Measurements from ENCODE around the gene SLC38A11. TPM values are rescaled to one million over a fixed set of nuclear protein-coding genes. Genes with fewer than 3 reads are reported as not detected.
A peak's percentile ranks its signal among the peaks of the same experiment; 100 is the strongest.

The SLC38A11 gene
- total RNA-seq, 1 donor from 2014 or later: 2.2 TPM

DNA sequence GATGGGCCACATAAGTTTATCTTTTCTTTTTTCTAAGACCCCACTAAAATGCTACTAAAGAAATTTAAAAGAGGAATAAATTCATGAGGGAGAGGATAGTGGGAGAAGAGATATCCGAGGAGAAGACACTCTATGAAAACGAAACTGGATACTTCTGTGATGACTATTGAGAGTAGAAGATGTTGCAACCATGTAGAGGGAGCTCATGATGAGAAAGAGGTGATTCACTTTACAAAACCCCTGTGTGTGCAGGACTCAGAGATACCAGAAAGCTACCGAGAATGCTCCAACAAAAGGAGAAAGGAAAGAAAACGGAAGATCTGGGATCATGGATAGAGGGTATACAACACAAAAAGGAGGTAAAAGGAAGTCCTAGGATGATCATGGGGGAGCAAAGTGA is 34.9 kb downstream of the SLC38A11 start:
- TF ChIP-seq POLR2A (IDR thresholded peaks at IDR 0.05) (no peak), POLR2AphosphoS5 (IDR thresholded peaks at IDR 0.05; ENCODE audit: insufficient read depth in 1 of 2, low read depth in 1 of 2) (peak in 1 of 2 donors; percentile 68)
- TF ChIP-seq, protein P1, sequence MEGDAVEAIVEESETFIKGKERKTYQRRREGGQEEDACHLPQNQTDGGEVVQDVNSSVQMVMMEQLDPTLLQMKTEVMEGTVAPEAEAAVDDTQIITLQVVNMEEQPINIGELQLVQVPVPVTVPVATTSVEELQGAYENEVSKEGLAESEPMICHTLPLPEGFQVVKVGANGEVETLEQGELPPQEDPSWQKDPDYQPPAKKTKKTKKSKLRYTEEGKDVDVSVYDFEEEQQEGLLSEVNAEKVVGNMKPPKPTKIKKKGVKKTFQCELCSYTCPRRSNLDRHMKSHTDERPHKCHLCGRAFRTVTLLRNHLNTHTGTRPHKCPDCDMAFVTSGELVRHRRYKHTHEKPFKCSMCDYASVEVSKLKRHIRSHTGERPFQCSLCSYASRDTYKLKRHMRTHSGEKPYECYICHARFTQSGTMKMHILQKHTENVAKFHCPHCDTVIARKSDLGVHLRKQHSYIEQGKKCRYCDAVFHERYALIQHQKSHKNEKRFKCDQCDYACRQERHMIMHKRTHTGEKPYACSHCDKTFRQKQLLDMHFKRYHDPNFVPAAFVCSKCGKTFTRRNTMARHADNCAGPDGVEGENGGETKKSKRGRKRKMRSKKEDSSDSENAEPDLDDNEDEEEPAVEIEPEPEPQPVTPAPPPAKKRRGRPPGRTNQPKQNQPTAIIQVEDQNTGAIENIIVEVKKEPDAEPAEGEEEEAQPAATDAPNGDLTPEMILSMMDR (IDR thresholded peaks at IDR 0.05): no peak
- no peak overlapping the region for H3K4me3 ChIP-seq
- no peaks in the 10 kb centered on the region for H3K9me3 ChIP-seq
- no peaks in the 10 kb centered on the region for H3K36me3 ChIP-seq
- no peaks in the 10 kb centered on the region for H3K27me3 ChIP-seq
- DNase-seq (ENCODE audit: extremely low spot score in 2 of 2): no peak
- intact Hi-C loops (cut with DNase I): no loop called here
- H3K27ac ChIP-seq: peak overlapping the region; percentile 31
- no peaks in the 10 kb centered on the region for H3K4me1 ChIP-seq

DNA sequence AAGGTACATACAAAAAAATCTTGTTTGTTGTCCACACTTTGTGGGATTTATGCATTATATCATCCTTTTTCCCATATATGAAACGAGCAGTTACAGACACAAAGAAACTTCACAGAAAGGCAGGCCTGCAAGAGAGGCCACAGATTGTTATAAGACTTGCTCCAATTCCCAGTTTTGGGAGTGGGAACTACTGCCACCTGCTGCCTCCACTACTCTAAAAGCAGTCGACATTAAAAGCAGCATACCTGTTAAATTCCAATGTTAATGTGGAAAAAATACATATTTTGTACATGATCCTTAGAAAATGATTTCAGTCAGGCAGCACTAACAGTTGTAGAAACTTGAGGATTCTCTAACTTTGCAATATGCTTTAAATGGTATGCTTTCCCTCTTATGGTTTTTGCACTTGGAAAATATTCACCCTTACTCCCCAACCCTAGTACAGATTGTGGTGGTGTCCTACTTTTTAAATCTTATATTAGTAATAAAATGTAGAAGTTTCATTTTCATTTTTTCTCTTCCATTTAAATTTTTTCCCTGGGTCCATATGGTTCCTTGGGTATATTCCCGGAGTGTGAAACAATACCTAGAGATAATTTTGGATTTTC is 37.9 kb downstream of the SLC38A11 start:
- Histone ChIP-seq H3K36me3 (no peaks in the 10 kb centered on the region), H3K27ac (no peak overlapping the region), H3K27me3 (no peaks in the 10 kb centered on the region), H3K9me3 (no peaks in the 10 kb centered on the region), H3K4me1 (no peaks in the 10 kb centered on the region), H3K4me3 (no peak overlapping the region)
- TF ChIP-seq POLR2A (IDR thresholded peaks at IDR 0.05) (no peak), POLR2AphosphoS5 (IDR thresholded peaks at IDR 0.05; ENCODE audit: insufficient read depth in 1 of 2, low read depth in 1 of 2) (peak in 1 of 2 donors; percentile 54)
- TF ChIP-seq, protein P1 (IDR thresholded peaks at IDR 0.05): peak in 2 of 3 experiments; percentile 48 to 62
- DNase-seq (ENCODE audit: extremely low spot score in 2 of 2): no peak
- intact Hi-C loops (cut with DNase I): no loop called here

DNA sequence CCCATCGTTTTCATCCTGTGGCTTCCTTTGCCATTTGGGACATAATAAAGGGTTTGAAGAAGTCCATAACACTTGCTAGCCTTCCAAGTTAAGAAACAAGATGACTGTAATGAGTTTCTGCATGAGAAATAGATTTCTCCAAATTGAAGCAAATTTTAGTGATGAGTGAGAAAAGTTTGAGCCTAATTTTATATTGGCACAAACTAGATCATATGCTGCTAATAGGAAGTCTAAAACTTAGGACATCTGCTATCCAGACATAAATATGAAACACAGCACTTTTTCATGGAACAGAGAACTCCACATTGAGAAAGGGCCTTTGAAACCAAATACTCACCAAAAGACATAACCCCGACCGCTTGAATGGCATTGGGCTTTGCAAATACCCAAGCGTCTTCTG is 39.8 kb downstream of the SLC38A11 start:
- Histone ChIP-seq H3K36me3 (no peaks in the 10 kb centered on the region), H3K27ac (no peak overlapping the region), H3K27me3 (no peaks in the 10 kb centered on the region), H3K4me3 (no peak overlapping the region), H3K4me1 (no peaks in the 10 kb centered on the region), H3K9me3 (no peaks in the 10 kb centered on the region)
- DNase-seq (ENCODE audit: extremely low spot score in 2 of 2): no peak
- intact Hi-C loops (cut with DNase I): no loop called here
- TF ChIP-seq, protein P1 (IDR thresholded peaks at IDR 0.05): no peak
- no peak for TF ChIP-seq POLR2AphosphoS5 (IDR thresholded peaks at IDR 0.05; ENCODE audit: insufficient read depth in 1 of 2, low read depth in 1 of 2)
- TF ChIP-seq POLR2A (IDR thresholded peaks at IDR 0.05): no peak

DNA sequence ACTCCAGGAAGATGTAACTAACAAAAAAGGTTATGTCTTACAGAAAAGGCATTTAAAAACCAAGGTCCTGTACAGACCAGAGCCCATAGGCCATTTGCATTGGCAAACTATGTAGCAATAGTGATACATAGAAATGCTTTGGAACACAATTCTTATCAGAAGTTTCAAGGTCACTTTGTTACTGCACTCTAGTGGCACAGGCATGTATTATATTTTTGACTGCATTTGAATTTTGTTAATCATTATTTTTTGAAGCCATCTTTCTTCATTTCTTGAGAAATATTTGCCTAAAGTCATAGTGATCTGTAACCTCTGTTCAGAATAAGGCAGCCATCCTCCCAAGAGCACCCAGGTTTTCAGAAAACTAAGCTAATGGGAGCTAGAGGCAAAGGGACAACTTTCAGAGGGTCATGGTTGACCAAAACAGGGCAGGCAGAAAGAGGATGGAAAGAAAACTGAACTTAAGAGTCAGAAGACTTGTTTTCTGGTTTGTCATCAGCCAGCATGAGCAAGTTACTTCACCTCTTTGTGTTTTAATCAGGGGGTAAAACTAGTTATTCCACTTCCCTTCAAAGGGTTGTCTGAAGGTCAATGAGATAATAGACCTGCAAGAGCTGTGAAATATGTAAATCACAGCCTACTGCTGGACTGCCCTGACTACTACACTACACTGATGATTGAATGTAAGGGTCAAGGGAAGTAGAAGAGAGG is 41.5 kb downstream of the SLC38A11 start:
- DNase-seq (ENCODE audit: extremely low spot score in 2 of 2): no peak
- Histone ChIP-seq H3K27me3 (no peaks in the 10 kb centered on the region), H3K4me1 (no peaks in the 10 kb centered on the region), H3K36me3 (no peaks in the 10 kb centered on the region), H3K27ac (no peak overlapping the region), H3K4me3 (no peak overlapping the region), H3K9me3 (no peaks in the 10 kb centered on the region)
- TF ChIP-seq, protein P1 (IDR thresholded peaks at IDR 0.05): no peak
- TF ChIP-seq POLR2AphosphoS5 (IDR thresholded peaks at IDR 0.05; ENCODE audit: insufficient read depth in 1 of 2, low read depth in 1 of 2) (no peak), POLR2A (IDR thresholded peaks at IDR 0.05) (no peak)
- intact Hi-C loops (cut with DNase I): no loop called here

DNA sequence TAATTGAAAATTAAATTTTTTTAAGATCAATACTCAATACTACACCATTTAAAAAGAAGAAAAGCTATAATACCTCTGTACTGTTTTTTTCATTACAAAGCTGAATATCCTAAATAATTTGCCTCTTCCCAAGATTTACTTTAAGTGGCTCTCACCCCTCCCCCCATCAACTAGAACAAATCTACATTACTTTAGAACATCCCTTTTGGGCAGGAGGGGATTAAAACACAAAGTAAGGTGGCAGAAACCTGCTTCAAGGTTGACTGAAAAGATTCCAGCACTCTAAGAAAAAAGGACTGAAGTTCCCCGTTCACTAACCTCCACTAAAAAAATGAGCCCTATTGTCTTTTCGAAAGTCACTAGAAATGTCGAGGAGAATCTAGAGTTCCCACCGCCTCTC is 42.3 kb downstream of the SLC38A11 start:
- Histone ChIP-seq H3K36me3 (no peaks in the 10 kb centered on the region), H3K27ac (no peak overlapping the region), H3K4me1 (no peaks in the 10 kb centered on the region), H3K9me3 (no peaks in the 10 kb centered on the region), H3K4me3 (no peak overlapping the region), H3K27me3 (no peaks in the 10 kb centered on the region)
- TF ChIP-seq, protein P1 (IDR thresholded peaks at IDR 0.05): no peak
- TF ChIP-seq POLR2AphosphoS5 (IDR thresholded peaks at IDR 0.05; ENCODE audit: insufficient read depth in 1 of 2, low read depth in 1 of 2): no peak
- no peak for TF ChIP-seq POLR2A (IDR thresholded peaks at IDR 0.05)
- DNase-seq (ENCODE audit: extremely low spot score in 2 of 2): no peak
- intact Hi-C loops (cut with DNase I): no loop called here

Data from vagina (tissue), 2 donors.